Thyroid gland (tissue), 4 donors: ENCODE results near the gene AFAP1. TPM values are rescaled to one million over a fixed set of nuclear protein-coding genes. Genes with fewer than 3 reads are reported as not detected.

ENCODE experiments used
- DNase-seq, 2 donors: peaks; one replicate each; pipeline ENCODE4 v3.0.0-alpha.2; 2019
- H3K27ac ChIP-seq, 3 donors: fragments of 200-600 bp; sonication (generic); 1 replicate in 2 of 3; 2 replicates in 1 of 3; pipeline ENCODE4 v1.5.1; 2016 to 2019; ENCODE audit warnings: mild to moderate bottlenecking in 1 of 3, moderate library complexity in 1 of 3
- H3K27me3 ChIP-seq: fragments of 200-600 bp; sonication (generic); one replicate; pipeline ENCODE4 v1.5.1; 2019
- H3K36me3 ChIP-seq, 2 donors: fragments of 200-600 bp; sonication (generic); one replicate each; pipeline ENCODE4 v1.5.1; 2016 to 2019
- H3K4me1 ChIP-seq, 2 donors: fragments of 200-600 bp; sonication (generic); one replicate each; pipeline ENCODE4 v1.5.1; 2017 to 2019
- H3K4me3 ChIP-seq, 3 donors: fragments of 200-600 bp; sonication (generic); replicated peaks in 1 of 3; 1 replicate in 2 of 3; 2 replicates in 1 of 3; pipeline ENCODE4 v1.5.1; 2016; ENCODE audit warnings: mild to moderate bottlenecking in 1 of 3
- H3K9me3 ChIP-seq: fragments of 200-600 bp; sonication (generic); one replicate; pipeline ENCODE4 v1.5.1; 2017
- POLR2A ChIP-seq, 2 donors: fragments of 450-650 bp; IDR thresholded peaks; one replicate each; pipeline ENCODE4 v1.6.1; 2017; ENCODE audit warnings: antibody characterized with exemption in 2 of 2, mild to moderate bottlenecking in 2 of 2, moderate library complexity in 1 of 2
- WGBS, 2 donors: methylation state at CpG; one replicate each; pipeline ENCODE4 v1.1.5; 2017; 5-methylcytosine and 5-hydroxymethylcytosine counted together
- intact Hi-C: fragments of 100-400 bp; cut with DNase I; formaldehyde crosslinking; loops from one replicate; pipeline ENCODE4 v1.15.1; 2023
- total RNA-seq, 4 donors: library from RNA; depleted of rRNA; stranded (reverse); fragments of >200 nt; gene quantifications; one replicate each; pipeline ENCODE4 v1.2.3, GENCODE V29; 2016
- TF ChIP-seq, protein P1 (sequence below), 6 experiments: fragments of 200-600 bp in 3 of 6; fragments of 450-650 bp in 3 of 6; sonication (generic) in 3 of 6; IDR thresholded peaks; one replicate each; pipeline ENCODE4 v1.5.1; 2016 to 2019; ENCODE audit warnings: antibody characterized with exemption in 6 of 6, mild to moderate bottlenecking in 2 of 6, inconsistent platforms in 1 of 6, moderate library complexity in 1 of 6

Gene AFAP1
- total RNA-seq, 4 donors from 2014 or later = 12.3 to 33.3 (median 26.2) TPM

DNA sequence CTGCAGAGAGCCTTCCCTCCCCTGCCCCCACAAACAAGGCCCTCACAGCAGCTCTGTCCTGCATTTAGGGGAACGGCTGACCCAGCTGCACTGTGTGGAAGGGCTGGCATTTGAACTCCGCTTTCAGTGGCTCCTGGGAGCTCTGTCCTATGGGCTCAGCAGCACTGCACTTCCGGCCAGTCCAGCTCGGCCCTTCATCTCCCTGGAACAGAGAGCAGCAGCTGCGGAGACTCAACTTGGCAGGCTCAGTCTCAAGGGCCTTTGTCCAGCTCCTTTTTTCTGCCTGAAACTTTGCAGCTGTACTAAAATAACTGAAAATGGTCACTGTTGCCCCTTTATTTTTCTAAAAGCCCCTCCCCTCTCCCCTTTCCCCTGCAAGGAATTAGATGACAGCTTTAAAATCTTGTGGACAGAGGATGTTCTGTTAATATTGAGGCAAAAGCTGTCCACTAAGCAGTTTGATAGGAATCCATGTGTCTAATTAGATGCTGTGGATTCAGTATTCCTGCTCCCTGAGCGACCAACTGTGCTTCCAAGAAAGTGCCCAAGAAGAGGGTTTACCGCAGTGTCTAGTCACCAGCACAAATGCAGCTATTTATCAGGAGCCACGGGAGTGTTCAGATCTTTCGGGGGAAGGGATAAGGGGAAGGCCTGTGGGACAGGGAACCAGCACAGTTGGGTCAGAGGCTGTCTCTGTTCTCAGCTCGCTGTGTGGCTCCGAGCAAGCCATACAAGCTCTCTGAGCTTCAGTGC is 133.1 kb downstream of the AFAP1 start:
- WGBS, 2 donors = 60 to 64% methylated on average over 10 to 11 of the region's 11 CpGs
- no peaks in the 10 kb centered on the region for H3K9me3 ChIP-seq
- H3K4me3 ChIP-seq = no peak overlapping the region
- H3K27ac ChIP-seq = peak overlapping the region; percentile 77 to 99 (median 77)
- TF ChIP-seq, protein P1, sequence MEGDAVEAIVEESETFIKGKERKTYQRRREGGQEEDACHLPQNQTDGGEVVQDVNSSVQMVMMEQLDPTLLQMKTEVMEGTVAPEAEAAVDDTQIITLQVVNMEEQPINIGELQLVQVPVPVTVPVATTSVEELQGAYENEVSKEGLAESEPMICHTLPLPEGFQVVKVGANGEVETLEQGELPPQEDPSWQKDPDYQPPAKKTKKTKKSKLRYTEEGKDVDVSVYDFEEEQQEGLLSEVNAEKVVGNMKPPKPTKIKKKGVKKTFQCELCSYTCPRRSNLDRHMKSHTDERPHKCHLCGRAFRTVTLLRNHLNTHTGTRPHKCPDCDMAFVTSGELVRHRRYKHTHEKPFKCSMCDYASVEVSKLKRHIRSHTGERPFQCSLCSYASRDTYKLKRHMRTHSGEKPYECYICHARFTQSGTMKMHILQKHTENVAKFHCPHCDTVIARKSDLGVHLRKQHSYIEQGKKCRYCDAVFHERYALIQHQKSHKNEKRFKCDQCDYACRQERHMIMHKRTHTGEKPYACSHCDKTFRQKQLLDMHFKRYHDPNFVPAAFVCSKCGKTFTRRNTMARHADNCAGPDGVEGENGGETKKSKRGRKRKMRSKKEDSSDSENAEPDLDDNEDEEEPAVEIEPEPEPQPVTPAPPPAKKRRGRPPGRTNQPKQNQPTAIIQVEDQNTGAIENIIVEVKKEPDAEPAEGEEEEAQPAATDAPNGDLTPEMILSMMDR (IDR thresholded peaks at IDR 0.05) = no peak
- peak in 1 of 2 donors; percentile 18 for TF ChIP-seq POLR2A (IDR thresholded peaks at IDR 0.05)
- H3K36me3 ChIP-seq = no peaks in the 10 kb centered on the region
- H3K27me3 ChIP-seq = no peaks in the 10 kb centered on the region
- intact Hi-C loops = no loop called here
- DNase-seq = peak; percentile 72 to 82
- peaks cover 58 to 72% of the 10 kb centered on the region in 2 donors for H3K4me1 ChIP-seq

DNA sequence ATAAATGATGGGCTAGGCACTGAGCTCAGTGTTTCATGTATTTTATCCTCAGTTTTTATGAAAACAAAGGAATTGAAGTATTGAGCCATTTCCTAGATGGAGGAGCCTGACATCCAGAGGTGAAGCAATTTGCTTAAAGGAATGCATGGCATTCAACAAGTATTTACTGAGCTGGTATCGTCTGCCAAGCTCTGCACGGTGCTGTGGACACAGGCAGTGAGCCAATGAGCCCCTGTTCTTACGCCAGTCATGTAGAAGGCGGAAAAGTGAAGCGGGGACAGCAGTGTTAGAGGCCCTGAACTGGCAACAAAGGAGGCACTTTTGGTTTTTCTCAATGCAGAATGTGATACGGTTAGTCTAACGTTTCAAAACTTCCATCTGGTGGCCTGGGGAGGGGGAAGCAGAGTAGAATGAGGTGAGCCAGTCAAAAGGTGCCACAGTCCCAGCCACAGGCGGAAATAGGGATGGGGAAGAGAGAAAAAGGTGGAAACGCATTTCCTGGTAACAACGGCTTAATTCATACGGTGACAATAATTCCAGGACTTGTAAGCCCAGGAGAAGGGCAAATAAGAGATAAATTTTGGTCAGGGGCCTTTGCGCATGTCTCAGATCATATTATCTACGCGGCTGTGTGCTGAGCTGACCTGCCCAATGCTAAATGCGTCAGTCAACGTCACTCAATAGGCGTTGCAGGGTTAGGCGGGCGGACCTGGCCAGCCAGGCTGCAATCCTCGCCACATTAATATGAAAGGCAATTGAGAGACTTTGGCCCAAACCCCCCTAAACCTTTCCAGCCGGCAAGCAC is 133.9 kb downstream of the AFAP1 start:
- no peak overlapping the region for H3K4me3 ChIP-seq
- H3K27me3 ChIP-seq = no peaks in the 10 kb centered on the region
- peak; percentile 96 to 97 for DNase-seq
- peaks cover 54 to 64% of the 10 kb centered on the region in 2 donors for H3K4me1 ChIP-seq
- peaks cover 0 to 3% of the 10 kb centered on the region in 2 donors for H3K36me3 ChIP-seq
- 52 to 58% methylated on average over 20 to 21 of the region's 21 CpGs for WGBS, 2 donors
- intact Hi-C loops = no loop called here
- peak overlapping the region; percentile 77 to 99 (median 77) for H3K27ac ChIP-seq
- peak in 1 of 2 donors; percentile 45 for TF ChIP-seq POLR2A (IDR thresholded peaks at IDR 0.05)
- TF ChIP-seq, protein P1 (IDR thresholded peaks at IDR 0.05) = no peak
- H3K9me3 ChIP-seq = no peaks in the 10 kb centered on the region

DNA sequence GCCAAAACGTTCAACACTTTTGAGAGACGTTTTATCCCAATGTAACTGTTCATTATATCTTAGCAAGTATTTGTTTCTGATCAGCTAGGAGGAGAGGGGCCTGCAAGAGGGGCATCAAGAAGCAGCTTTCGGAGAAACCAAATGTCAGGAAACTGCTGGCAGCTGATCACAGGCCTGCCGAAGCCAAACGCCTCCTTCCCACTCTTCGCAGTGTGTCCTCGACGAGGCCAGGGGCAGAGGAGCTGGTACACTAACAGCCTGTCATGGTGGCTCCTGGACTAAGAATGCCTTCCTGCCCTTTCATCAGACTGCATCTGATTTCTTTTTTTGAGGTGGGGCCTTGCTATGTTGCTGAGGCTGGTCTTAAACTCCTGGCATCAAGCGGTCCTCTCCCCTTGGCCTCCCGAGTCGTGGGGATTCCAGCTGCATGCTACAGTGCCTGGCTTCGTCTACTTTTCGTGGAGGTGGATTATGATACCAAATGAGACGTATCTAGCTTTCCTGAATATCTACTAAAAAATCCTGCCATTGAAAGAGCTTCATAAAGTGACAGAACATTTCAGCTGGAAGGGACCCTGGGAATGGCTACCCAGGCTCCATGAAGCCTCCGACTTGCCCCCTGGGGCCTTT is 134.8 kb downstream of the AFAP1 start:
- H3K27ac ChIP-seq = peak overlapping the region; percentile 42 to 99 (median 77)
- no peak for TF ChIP-seq POLR2A (IDR thresholded peaks at IDR 0.05)
- TF ChIP-seq, protein P1 (IDR thresholded peaks at IDR 0.05) = no peak
- H3K36me3 ChIP-seq = peaks cover 0 to 11% of the 10 kb centered on the region in 2 donors
- WGBS, 2 donors = 82 to 86% methylated on average over 15 of the region's 15 CpGs
- peaks cover 51 to 55% of the 10 kb centered on the region in 2 donors for H3K4me1 ChIP-seq
- no peaks in the 10 kb centered on the region for H3K9me3 ChIP-seq
- no peak for DNase-seq
- no peak overlapping the region for H3K4me3 ChIP-seq
- H3K27me3 ChIP-seq = no peaks in the 10 kb centered on the region
- intact Hi-C loops = loop anchor here (5.0 kb wide), 3 partner anchors 43 to 613 kb away; partner anchors contain the start of gene SORCS2

GRCh38 chr4:7803992-7804755 is 135.5 kb downstream of the AFAP1 start:
- Histone ChIP-seq H3K27me3 (no peaks in the 10 kb centered on the region), H3K4me1 (peaks cover 51 to 54% of the 10 kb centered on the region in 2 donors), H3K9me3 (no peaks in the 10 kb centered on the region), H3K4me3 (no peak overlapping the region), H3K36me3 (peaks cover 0 to 17% of the 10 kb centered on the region in 2 donors), H3K27ac (peak overlapping the region in 2 of 3 donors; percentile 77 to 99)
- TF ChIP-seq POLR2A (IDR thresholded peaks at IDR 0.05) = no peak
- TF ChIP-seq, protein P1 (IDR thresholded peaks at IDR 0.05) = peak; percentile 83 to 95 (median 92)
- intact Hi-C loops = loop anchor here (5.0 kb wide), 3 partner anchors 42 to 612 kb away; partner anchors contain the start of gene SORCS2
- peak; percentile 86 to 90 for DNase-seq
- WGBS, 2 donors = 40 to 45% methylated on average over 16 of the region's 16 CpGs
